K562 treated with DMSO at 1 percent for 4 hours (cell line): ENCODE measurements around the gene BLTP3B. TPM values are rescaled to one million over a fixed set of nuclear protein-coding genes. Genes with fewer than 3 reads are reported as not detected.

ENCODE experiments used
- total RNA-seq: library from RNA; unstranded; fragments of 300-600 nt; gene quantifications from 2 replicates; pipeline ENCODE4 v1.2.3, GENCODE V29; 2022; ENCODE audit not compliant: insufficient read depth

The BLTP3B gene, protein sequence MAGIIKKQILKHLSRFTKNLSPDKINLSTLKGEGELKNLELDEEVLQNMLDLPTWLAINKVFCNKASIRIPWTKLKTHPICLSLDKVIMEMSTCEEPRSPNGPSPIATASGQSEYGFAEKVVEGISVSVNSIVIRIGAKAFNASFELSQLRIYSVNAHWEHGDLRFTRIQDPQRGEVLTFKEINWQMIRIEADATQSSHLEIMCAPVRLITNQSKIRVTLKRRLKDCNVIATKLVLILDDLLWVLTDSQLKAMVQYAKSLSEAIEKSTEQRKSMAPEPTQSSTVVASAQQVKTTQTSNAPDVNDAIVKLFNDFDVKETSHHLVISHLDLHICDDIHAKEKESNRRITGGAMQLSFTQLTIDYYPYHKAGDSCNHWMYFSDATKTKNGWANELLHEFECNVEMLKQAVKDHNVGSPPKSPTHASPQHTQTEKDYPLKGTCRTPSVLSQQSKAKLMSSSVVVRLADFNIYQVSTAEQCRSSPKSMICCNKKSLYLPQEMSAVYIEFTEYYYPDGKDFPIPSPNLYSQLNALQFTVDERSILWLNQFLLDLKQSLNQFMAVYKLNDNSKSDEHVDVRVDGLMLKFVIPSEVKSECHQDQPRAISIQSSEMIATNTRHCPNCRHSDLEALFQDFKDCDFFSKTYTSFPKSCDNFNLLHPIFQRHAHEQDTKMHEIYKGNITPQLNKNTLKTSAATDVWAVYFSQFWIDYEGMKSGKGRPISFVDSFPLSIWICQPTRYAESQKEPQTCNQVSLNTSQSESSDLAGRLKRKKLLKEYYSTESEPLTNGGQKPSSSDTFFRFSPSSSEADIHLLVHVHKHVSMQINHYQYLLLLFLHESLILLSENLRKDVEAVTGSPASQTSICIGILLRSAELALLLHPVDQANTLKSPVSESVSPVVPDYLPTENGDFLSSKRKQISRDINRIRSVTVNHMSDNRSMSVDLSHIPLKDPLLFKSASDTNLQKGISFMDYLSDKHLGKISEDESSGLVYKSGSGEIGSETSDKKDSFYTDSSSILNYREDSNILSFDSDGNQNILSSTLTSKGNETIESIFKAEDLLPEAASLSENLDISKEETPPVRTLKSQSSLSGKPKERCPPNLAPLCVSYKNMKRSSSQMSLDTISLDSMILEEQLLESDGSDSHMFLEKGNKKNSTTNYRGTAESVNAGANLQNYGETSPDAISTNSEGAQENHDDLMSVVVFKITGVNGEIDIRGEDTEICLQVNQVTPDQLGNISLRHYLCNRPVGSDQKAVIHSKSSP (N-terminal part only)
- 5.7 and 8.3 TPM in 2 replicates for total RNA-seq

GRCh38 chr12:100142851-100143559 is at the start of gene BLTP3B:
TSS of gene BLTP3B (minus strand) at chr12:100142874. CDS start at chr12:100142635, 239 bp downstream.

Other genes starting within 250 kb of the BLTP3B start
- gene ANKS1B, start 157.9 kb downstream of the BLTP3B start, total RNA-seq: not detected in 2 replicates
- gene ACTR6, start 57.9 kb upstream of the BLTP3B start, total RNA-seq: 17.4 and 21.8 TPM in 2 replicates
- gene DEPDC4, start 124.2 kb upstream of the BLTP3B start, total RNA-seq: 2.1 TPM in 1 of 2 replicates, not detected in the other
- gene SCYL2, start 124.3 kb upstream of the BLTP3B start, total RNA-seq: 24.6 and 25.0 TPM in 2 replicates
- not detected in 2 replicates for gene SLC17A8, start 214.2 kb upstream of the BLTP3B start, total RNA-seq